Activated CD4-positive, CD25-positive, alpha-beta regulatory T cell treated with anti-CD3 and anti-CD28 coated beads, Interleukin-2, amount 50 U/mL, for 24 hours (primary cell): ENCODE measurements around the gene KCNJ15.

ENCODE experiments used
- ATAC-seq, 2 donors: fragments of 150-1000 bp; cut with Tn5 transposase; one replicate each; pipeline ENCODE4 v1.10.0; 2021; ENCODE audit warnings: mild to moderate bottlenecking in 1 of 2, moderate library complexity in 1 of 2

Gene KCNJ15

DNA sequence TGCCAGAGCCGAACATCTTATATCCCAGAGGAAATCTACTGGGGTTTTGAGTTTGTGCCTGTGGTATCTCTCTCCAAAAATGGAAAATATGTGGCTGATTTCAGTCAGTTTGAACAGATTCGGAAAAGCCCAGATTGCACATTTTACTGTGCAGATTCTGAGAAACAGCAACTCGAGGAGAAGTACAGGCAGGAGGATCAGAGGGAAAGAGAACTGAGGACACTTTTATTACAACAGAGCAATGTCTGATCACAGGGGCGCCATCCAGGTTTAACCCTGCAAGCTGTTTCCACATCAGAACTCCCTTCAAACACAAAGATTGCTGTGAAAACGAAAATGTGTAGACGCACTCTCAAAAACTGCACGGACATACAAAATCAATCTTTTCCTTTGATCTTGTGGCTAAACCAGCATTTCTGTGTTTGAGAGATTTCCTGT is 43.4 kb downstream of the KCNJ15 start:
- no peak for ATAC-seq

DNA sequence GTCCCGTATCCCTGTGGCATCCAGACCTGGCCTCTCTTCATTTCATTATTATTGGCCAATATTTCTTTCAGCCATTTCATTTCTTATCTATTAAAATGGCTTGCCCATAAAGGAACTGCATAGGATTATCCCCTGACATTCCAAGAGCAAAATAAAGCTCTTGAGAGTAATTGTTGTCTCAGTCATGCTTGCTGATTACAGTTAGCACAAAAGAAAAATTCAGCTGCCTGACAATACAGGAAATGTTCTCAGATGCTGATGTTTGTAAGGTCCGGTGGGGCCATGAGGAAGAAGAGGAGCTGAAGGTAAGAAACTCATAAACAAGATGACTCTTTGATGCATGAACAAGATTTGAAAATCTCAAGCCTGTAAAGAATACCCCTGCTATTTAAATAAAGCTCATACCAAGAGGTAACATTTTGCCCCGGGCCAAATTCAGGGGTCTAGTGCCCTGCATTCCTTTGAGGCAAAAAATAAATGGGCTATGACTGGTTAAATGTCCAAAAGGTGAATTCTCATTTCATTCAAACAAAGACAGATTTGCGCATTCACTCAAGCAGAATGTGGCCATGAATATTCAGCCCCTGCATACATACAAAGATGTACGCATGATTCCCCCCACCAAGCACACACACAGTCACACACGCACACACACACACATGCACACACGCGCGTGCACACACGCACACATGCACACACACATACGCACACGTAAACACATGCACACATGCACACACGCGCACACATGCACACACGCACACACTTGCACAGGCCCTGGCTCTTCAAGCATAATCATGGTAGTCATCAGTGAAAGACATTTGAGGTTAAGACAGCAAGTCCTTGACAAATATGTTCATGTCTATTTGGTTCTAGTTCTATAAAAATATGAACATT is 44.8 kb downstream of the KCNJ15 start:
- ATAC-seq: no peak

DNA sequence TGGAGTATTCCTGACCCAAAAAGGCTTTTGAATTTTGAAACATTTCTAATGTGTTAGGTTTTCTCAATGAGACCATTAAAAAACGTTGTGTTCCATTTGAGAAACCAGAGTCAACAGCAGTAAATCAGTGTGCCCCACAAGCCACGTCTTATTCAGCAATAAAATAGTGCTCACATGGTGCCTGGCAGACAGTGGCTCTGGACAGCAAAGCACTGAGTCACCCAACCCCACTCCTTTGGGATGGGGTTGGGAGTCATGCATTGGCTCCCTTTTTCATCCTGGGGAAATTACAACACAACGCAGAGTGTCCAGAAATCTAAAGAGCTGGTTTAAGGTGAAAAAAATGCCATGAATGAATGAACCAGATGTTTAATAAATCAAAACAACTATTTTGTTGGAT is 46.5 kb downstream of the KCNJ15 start:
- ATAC-seq: no peak

DNA sequence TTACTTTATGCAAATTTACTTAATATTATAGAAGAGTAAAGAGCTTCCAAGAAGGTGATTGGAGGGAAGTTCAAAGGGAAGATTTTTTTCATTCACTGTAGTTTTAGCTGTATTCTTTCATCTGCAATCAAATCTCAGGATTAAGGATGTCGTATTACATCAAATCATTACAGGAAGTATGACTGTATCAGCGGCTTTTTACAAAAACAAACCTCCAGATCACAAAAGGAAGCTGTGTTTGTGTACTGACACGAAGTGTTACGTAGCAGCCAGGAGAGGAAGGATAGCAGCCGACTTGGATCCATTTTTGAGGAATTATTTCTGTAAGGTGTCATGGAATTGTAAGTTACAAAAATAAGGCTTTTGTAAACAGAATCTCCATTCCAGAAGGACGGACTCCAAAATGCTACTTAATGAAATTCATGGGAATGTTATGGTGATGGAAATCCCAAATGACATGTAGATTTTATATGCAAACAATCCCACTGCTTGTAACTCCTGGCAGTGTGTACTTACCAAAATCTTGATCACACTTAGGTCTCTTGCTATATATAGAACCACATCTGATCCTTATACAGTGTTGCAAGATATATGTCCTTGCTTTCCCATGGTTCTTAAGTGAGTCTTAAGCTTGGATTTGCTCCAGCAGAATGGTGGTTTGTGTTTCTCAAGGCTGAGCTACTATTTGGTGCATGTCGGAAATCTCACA is 49.8 kb downstream of the KCNJ15 start:
- no peak for ATAC-seq

DNA sequence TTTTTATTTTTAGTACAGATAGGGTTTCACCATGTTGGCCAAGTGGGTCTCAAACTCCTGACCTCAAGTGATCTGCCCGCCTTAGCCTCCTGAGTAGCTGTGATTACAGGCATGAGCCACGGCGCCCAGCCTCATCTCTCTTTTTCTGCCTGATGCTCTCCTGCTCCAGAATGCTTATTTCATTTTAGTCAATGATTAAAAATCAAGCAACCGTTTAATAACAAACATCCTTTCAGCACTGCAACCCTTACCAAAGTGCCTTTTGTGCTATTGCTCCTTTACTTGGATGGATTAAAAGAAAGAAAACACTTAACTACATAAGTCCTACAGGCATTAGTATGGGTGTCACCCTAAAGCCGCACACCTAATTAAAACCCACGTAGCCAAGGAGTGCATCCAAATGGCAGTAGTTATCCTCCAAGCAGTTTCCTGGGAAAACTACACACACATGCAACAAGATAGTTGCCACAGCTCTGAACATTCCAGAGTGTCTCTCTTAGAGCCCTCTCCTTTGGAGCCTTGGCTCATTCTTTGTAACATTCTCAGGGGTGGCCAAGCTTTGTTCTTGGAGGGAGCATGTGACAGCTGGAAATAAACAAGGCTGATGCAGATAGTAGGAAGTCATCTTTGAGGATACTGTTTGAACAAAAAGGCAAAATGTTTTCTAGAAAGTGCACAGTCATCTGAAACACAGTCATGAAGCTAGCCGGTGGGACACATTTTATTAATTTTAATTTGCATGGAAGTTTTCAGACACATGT is 51.2 kb downstream of the KCNJ15 start:
- ATAC-seq: no peak

DNA sequence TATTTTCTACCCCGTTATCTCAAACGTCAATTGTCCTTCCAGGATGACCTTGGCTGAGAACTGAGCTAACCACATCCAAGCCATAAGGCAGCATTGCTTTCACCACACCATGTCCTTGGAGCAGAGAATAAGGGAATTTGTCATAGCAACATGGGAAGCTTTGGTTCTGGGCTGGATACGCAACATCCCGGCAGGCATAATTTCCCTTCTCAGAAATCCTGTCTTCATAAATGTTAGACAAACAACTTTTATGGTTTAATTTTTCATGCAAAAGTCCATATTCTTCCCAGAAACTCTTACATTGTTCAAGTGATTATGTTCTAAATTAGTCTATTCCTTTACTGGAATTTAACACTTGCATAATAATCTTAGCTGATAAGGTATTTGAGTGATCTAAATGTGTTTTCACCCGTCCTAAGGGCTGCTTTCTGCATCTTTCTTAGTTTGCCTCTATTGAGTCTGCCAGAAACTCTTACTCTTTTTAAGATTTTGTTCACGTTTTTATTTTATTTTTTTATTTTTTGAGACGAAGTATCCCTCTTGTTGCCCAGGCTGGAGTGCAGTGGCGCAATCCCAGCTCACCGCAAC is 51.8 kb downstream of the KCNJ15 start:
- ATAC-seq: no peak

DNA sequence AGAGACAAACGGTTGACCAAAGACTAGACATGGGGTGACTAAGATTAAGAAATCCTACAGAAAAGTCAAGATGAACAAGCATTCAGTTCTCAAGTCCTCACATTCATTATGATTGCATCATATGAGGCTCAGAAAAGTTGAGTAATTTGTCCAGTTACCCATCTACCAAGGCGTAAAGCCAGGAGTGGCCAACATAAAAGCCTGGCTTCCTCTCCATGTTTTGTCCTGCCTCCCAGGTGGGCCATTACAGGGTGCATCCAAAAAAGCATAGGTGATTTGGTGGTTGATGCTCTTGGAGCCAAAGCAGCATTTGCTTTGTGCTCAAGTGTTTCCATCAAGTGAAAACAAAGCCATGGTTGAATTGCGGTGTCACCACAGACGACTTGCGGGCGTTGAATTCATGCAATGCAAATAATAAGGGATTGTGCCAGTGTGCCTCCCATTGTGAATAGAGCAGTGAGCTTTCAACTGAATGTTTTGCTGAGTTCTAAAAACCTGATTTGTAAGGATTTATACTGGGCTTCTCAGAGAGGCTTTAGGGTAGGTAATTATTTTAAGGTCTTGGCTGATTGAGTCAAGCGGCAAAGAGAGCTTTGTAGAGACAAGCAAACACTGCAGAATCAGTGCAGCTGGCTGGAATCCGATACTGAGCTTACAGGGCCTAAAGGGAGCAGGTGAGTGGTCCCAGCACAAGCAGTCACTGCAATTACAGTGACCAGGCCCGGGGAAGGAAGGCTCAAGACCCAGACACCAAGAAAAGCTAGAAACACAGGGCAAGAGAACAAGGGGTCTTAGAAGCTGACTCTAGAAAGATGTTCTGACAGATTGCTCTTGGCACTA is 54.1 kb downstream of the KCNJ15 start:
- ATAC-seq: no peak

DNA sequence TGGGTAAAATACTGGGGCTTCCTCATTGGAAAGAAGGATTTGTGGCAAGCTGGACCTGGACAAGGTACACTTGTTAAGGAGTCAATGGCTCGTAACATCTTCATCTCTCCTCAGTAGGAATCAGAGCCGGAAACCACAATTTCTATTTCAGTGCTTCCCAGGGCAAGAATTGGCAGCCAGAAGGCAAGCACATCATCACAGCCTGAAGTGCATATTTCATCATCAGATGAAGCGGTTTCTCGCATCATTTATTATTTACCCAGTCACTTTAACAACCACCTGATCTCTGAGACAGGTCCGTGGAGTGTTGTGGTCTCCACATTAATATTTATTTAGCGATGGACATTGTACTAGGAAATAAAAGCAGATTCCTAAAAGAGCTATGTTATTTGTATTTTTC is 55.0 kb downstream of the KCNJ15 start:
- ATAC-seq: no peak

DNA sequence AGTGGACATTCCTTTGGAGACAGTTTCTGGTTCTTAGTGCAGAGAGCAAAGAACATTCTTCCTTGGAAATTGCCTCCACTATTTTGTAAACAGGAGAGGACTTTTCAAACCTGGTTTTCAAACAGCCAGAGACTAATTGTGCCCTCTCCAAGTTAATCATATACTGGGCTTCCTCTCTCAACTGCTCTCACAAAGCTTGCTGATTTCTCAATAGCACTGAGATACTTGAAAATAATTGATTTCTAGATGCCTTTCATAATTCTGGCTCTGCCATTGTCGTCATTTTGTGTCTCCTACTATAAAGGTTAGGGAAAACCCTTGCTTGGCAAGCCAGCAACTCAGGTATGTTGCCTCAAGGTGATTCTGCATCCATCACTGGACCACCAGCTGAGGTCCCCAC is 56.0 kb downstream of the KCNJ15 start:
- ATAC-seq: no peak

DNA sequence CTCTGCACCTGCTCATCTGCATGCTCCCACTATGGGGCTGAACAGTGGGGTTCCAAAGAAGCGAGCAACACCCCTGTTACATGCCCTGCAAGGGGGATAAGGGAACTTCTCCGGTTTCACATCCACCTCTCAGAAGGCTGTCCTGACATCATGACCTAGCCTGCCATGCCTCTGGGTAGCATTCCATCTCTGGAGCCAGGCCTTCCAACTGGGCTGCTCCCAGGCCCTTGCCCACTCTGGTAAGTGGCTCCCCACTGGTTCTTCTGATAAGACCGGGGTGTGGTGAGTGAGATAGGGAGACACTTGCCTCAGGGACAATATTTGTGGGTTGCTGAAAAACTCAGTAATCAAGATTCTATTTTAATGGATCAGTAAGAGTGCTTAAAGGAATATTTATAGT is 57.8 kb downstream of the KCNJ15 start:
- no peak for ATAC-seq

DNA sequence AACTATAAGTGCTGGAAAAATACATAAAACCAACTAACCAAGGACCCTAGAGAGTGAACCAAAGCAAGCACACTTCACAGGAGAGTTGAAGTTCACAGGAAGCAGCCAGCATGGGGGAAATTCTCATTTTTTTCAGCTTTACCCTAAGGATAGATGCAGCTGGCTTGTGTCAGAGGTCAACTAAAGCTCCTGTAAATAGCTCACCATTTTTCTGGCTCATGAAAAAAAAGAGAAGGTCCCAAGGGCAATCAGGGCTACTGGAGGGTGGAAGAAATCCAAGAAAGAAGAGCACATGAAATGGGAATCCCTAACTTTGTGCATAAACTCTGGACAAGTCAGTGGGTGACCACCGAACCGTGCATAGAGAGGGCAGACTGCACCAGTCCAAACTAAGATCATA is 58.3 kb downstream of the KCNJ15 start:
- no peak for ATAC-seq

DNA sequence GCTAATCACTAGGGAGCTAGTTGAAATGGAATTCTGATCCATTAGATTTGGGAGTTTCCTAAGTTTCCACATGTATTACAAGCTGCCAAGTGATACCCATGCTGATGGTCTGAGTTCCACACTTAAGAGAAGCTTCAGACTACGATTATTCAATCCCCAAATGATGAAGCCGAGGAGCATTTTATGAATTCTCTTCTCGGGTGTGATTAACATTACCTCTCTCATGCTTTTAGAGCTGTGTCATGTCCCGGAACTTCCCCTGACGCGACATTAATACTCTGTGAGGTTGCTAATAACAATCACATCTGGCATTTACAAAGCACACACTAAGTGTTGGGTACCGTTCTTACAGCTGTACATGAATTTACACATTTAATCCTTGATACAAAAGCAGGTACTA is 63.0 kb downstream of the KCNJ15 start:
- ATAC-seq: no peak

DNA sequence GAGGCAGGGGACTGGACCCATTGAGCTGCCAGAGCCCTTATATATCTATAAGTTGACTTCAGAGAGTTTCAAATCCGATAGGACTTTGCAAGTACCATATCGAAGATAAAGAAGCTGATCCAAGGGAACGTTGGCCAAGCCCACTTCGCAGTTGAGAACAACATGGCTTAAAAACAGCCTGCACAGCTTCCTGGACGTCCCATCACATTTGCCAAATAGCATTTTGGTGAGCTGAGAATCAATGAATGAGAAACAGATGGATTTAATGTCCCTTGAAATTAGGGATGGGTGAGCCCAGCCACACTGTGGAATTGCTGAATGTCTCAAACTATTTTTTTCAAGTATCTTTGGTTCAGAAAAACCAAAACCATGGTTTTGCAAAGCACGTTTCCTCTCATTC is 64.8 kb downstream of the KCNJ15 start:
- no peak for ATAC-seq

DNA sequence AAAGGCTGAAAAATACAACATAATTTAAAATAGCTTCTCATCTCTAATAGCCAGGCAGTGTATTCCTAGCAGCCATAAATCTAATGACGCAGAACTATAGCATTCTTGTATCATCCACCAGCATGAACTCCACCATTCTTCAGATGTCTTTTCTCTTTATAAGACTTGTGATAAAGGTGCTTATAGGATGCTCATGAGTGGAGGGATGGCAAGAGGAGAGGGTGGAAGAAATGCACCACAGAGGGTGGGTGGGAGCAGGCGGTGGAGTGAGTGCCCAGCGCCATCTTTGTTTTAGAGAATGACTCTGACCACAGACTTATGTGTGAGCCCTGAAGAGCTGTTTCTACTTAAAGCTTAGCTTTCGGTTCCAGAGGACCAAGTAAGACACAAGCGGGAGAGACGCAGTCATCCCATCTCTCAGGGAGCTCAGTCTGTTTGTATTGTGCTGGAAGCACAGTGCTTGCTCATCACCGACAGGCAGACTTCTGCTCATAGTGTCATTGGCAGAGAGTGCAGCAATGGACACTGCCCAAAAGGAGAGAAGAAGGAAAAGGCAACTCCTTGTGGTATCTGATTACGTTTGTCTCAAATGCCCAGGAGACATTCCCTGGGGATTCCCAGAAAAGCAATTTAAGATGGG is 65.6 kb downstream of the KCNJ15 start:
- ATAC-seq: no peak

DNA sequence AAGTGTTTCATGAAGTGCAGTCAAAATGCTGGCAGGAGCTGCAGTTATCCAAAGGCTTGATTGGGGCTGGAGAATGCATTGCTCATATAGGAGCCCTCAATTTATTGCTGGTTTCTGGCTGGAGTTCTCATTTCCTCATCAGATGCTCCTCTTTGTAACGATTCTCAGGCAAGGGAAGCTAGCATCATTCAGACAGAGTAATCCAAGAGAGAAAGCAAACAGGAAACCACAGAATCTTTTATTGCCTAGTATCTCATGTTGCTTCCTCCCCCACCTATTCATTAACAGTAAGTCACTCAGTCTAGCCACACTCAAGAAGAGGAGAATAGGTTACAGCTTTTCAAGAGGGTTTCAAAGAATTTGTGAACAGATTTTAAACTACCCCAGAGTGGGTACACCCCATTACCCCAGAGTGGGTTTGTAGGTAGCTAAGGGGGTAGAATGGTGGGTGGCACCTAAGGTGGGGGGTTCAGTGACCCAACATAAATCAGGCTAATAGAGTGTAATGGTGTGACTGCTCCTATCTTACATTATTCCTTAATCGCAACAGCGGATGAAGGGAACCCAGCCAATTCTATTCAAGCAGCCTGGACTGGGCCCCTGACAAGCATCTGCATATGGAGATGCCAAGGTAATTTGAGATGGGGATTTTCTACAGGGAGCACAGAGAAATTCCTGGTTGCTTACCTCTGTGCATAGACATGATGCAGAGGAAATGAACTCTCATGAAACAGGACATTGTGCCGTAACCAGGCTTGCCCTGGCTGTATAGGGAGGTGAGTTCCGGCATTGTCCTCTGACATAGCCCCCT is 67.1 kb downstream of the KCNJ15 start:
- ATAC-seq: no peak

DNA sequence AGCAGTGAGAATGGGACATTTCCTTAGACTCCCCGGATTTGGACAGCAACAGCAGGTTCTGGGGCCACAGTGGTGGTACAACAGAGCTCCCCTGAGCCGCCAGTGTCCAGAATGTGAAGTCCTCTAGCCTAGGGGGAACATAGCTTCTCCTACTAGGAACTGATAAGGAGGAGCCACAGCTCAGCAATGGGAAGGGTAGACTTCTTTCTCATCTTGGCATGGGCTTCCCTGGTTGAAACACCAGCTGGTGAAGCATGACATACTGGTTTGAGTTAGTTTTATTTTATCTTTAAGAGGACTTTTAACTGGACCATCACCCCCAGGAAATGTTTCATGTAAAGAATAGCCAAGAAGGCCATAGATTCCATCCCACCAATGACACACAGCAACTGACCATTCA is 68.4 kb downstream of the KCNJ15 start:
- ATAC-seq: no peak

DNA sequence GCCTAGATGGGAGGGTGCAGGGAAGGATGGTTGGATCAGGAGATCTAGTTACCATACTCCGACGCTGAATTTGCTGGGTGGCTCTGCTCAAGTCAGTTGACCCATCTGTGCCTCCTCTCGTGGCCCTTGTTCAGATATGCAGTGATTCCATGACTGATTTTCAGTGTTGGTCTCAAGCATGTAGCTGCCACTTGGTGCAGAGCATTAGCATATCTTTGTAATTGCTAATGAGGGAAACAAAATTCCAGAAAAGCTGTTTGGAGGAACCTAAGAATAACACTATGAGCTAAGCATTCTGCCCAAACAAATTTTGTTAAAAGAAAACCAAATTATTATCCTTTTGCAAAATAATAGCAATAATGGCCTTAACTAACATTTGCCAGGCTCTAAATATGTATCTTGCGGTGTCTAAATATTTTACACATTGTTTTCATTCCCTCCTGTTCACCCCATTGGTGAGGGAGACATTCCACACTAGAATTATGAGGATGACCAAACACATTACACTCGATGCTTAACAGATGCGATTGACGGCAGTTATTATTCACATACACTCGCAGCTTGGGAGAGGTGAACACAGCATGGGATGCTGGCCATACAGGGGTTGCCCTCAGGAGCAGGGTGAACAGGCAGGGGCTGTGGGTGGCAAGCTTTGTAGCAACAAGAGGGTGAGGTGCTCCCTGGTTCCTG is 69.1 kb downstream of the KCNJ15 start:
- no peak for ATAC-seq

DNA sequence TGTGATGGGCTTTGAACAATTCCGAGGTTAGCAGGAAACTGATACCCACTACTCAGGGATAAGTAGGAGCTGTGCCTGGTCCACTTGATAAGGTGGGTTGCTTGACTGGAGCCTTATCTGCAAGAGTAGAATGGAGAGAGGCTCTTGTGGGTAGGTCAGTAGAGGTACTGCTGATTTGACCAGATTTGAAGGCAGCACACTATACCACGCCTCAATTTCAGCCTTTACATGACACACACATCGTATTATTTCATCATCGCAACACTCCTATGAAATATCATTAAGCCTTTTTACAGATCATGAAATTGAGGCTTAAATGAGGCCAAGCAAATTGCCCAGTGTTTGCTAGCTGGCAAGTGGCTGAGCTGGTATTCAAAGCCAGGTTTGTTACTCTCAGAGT is 69.6 kb downstream of the KCNJ15 start:
- no peak for ATAC-seq

DNA sequence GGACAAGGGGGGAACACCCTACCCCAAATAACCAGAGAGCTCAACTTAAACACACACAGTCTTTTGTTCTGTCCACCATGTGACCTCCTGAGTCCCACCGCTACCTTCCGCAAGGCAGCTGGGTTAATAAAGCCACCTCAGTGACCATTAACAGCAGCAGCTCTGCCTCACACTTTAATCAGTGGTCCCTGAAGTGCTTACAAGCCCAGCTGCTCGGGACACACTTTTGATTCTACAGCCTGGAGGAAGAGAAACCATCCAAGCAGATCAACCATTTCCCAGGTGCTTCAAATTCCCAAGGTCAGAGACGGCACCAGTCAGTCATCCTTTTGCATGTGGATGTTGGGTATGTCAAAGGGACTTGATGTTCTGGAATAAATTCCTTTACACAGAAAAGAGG is 70.1 kb downstream of the KCNJ15 start:
- no peak for ATAC-seq

DNA sequence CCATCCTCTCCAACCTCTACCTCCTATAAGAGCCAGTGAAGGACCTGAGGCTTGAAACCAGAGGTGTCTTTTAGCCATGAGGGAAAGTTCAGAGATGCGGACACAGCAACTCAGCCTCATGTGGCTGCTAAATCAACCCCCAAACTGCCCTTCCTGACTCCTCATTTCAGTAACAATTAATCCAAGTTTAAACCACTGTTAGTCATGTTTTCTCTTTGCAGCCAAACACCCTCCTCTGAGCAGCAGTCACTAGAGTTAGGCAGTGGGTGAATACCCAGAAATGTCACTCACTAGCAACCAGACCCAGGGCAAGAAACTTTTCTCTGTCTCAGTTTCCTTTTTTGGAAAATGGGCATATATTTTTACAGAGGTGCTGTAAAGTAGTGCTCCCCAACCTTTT is 71.2 kb downstream of the KCNJ15 start:
- no peak for ATAC-seq
